VCaP (cell line): ENCODE data around the gene RABGAP1.

Experiments used
- H3K27ac ChIP-seq: fragments of 450-650 bp; 2 replicates; pipeline ENCODE4 v1.5.1; 2017
- CTCF ChIP-seq: fragments of 450-650 bp; conservative IDR thresholded peaks from 2 replicates; pipeline ENCODE4 v1.5.1; 2017; ENCODE audit warnings: mild to moderate bottlenecking, moderate library complexity

The RABGAP1 gene

GRCh38 chr9:123049589-123050222 lies 108.9 kb downstream of the RABGAP1 start:
- H3K27ac ChIP-seq, result peak overlapping the region; percentile 48
- no peak for TF ChIP-seq CTCF

- H3K27ac ChIP-seq, result no peak overlapping the region
- no peak for TF ChIP-seq CTCF
These were observed 112.2 kb downstream of the RABGAP1 start for GRCh38 chr9:123053046-123053445.

- H3K27ac ChIP-seq, result peak overlapping the region; percentile 8
- TF ChIP-seq CTCF, result no peak
These were observed 112.9 kb downstream of the RABGAP1 start for GRCh38 chr9:123053711-123054110.

GRCh38 chr9:123058834-123059233 lies 118.0 kb downstream of the RABGAP1 start:
- no peak for TF ChIP-seq CTCF
- no peak overlapping the region for H3K27ac ChIP-seq

GRCh38 chr9:123059472-123060220 lies 118.8 kb downstream of the RABGAP1 start:
- no peak overlapping the region for H3K27ac ChIP-seq
- TF ChIP-seq CTCF, result no peak

- TF ChIP-seq CTCF, result no peak
- H3K27ac ChIP-seq, result no peak overlapping the region
These were observed 120.4 kb downstream of the RABGAP1 start for GRCh38 chr9:123061216-123061615.

- no peak for TF ChIP-seq CTCF
- H3K27ac ChIP-seq, result no peak overlapping the region
These were observed 121.7 kb downstream of the RABGAP1 start for GRCh38 chr9:123062351-123063176.
